Endothelial cell of umbilical vein (primary cell): ENCODE results near the gene GIPC3. TPM values are rescaled to one million over a fixed set of nuclear protein-coding genes. Genes with fewer than 3 reads are reported as not detected.

ENCODE experiments used
- BruUV-seq: library from RNA; stranded (reverse); fragments of 400-500 nt; replicated peaks from 2 replicates; lab custom pipeline; 2021; lab: Mats Ljungman, UMichigan
- CTCF ChIA-PET: fragments of 300-600, 350-600 bp; sonication (Branson Sonifier 250); formaldehyde crosslinking; loops from one replicate; lab custom pipeline; 2021; ENCODE audit warnings: antibody characterized with exemption, inconsistent platforms; lab: Charles Lee
- POLR2A ChIA-PET: fragments of 300-600, 350-600 bp; sonication (Branson Sonifier 250); formaldehyde crosslinking; loops from one replicate; lab custom pipeline; 2021; ENCODE audit warnings: antibody characterized with exemption, inconsistent platforms; lab: Charles Lee
- DNase-seq: peaks from one replicate; pipeline ENCODE4 v3.0.0-alpha.2; 2011; ENCODE audit warnings: low read depth, low spot score
- FAIRE-seq: peaks from 2 replicates; lab custom pipeline; 2011; peaks lifted over from hg19 to GRCh38; lab: Jason Lieb, UNC
- H2AFZ ChIP-seq: 2 replicates; pipeline ENCODE4 v1.6.0; 2012; ENCODE audit warnings: low read depth, low read length, control low read depth, inconsistent platforms
- H3K27ac ChIP-seq: 2 replicates; pipeline ENCODE4 v1.5.1; 2011; ENCODE audit warnings: low read depth, mild to moderate bottlenecking, control low read depth, low read length, moderate library complexity; ENCODE audit not compliant: insufficient read depth
- H3K27me3 ChIP-seq, 2 experiments: 2 replicates each; pipeline versions ENCODE4 v1.6.0 to v1.6.1; 2011; ENCODE audit warnings: low read length in 2 of 2, mixed read lengths in 1 of 2; ENCODE audit not compliant: control insufficient read depth in 2 of 2, insufficient read depth in 2 of 2
- H3K36me3 ChIP-seq, 2 experiments: 2 replicates in 1 of 2; 3 replicates in 1 of 2; pipeline ENCODE4 v1.5.1; 2011; ENCODE audit warnings: low read length in 2 of 2, mild to moderate bottlenecking in 1 of 2, moderate library complexity in 1 of 2; ENCODE audit not compliant: control insufficient read depth in 2 of 2, insufficient read depth in 2 of 2; ENCODE audit errors: extremely low read depth in 1 of 2
- H3K4me1 ChIP-seq: 3 replicates; pipeline ENCODE4 v1.5.1; 2011; ENCODE audit warnings: mild to moderate bottlenecking, low read length; ENCODE audit not compliant: control insufficient read depth, insufficient read depth; ENCODE audit errors: extremely low read depth
- H3K4me2 ChIP-seq: 2 replicates; pipeline ENCODE4 v1.6.1; 2011; ENCODE audit warnings: low read length, control low read depth, mixed read lengths; ENCODE audit not compliant: insufficient read depth
- H3K4me3 ChIP-seq, 3 experiments: fragments of 200-600 bp in 1 of 3; sonication (generic), shearing (Covaris generic) in 1 of 3; replicated peaks in 1 of 3; 2 replicates each; pipeline ENCODE4 v1.5.1; 2011 to 2016; ENCODE audit warnings: control low read depth in 3 of 3, low read length in 3 of 3, mild to moderate bottlenecking in 2 of 3, inconsistent platforms in 1 of 3, low read depth in 1 of 3, moderate library complexity in 1 of 3; ENCODE audit not compliant: insufficient read depth in 1 of 3
- H3K79me2 ChIP-seq: 2 replicates; pipeline ENCODE4 v1.6.0; 2012; ENCODE audit warnings: low read length, inconsistent platforms; ENCODE audit not compliant: control insufficient read depth, insufficient read depth
- H3K9ac ChIP-seq: replicated peaks from 2 replicates; pipeline ENCODE3; 2011; ENCODE audit warnings: low read length, control low read depth; ENCODE audit not compliant: insufficient read depth; ENCODE audit errors: extremely low read depth
- H3K9me1 ChIP-seq: replicated peaks from 3 replicates; pipeline ENCODE4 v1.6.0; 2011; ENCODE audit warnings: mild to moderate bottlenecking, low read length; ENCODE audit not compliant: control insufficient read depth, insufficient read depth; ENCODE audit errors: extremely low read depth
- H3K9me3 ChIP-seq: replicated peaks from 2 replicates; pipeline ENCODE4 v1.5.1; 2012; ENCODE audit warnings: low read length, inconsistent platforms; ENCODE audit not compliant: control insufficient read depth, insufficient read depth
- H4K20me1 ChIP-seq: replicated peaks from 2 replicates; pipeline ENCODE3; 2011; ENCODE audit warnings: mild to moderate bottlenecking, low read length; ENCODE audit not compliant: control insufficient read depth, insufficient read depth; ENCODE audit errors: extremely low read depth
- CTCF ChIP-seq, 2 donors: IDR thresholded peaks; 1 replicate in 1 of 2; 2 replicates in 1 of 2; pipeline ENCODE4 v1.5.1; 2011; ENCODE audit warnings: low read length in 2 of 2, mild to moderate bottlenecking in 2 of 2, moderate library complexity in 2 of 2, control low read depth in 1 of 2, inconsistent platforms in 1 of 2, low read depth in 1 of 2; ENCODE audit not compliant: insufficient read depth in 1 of 2; ENCODE audit errors: extremely low read depth in 1 of 2
- FOS ChIP-seq: IDR thresholded peaks from 2 replicates; pipeline ENCODE4 v1.6.1; 2011; ENCODE audit warnings: mild to moderate bottlenecking, low read length, moderate library complexity, borderline replicate concordance; ENCODE audit not compliant: insufficient read depth
- POLR2A ChIP-seq: IDR thresholded peaks from 2 replicates; pipeline ENCODE4 v1.6.1; 2012; ENCODE audit warnings: low read depth, mild to moderate bottlenecking, control low read depth, low read length
- POLR2AphosphoS5 ChIP-seq: IDR thresholded peaks from 2 replicates; pipeline ENCODE4 v1.6.1; 2012; ENCODE audit warnings: low read depth, mild to moderate bottlenecking, control low read depth, low read length, moderate library complexity; ENCODE audit not compliant: insufficient read depth
- dilution Hi-C: fragments of 300-500 bp; cut with MboI; formaldehyde crosslinking; loops from one replicate; pipeline ENCODE4 v1.15.0; 2019; ENCODE audit warnings: low sequenced_read_pairs; ENCODE audit not compliant: extremely low pct_ligation_motif_present
- intact Hi-C: fragments of 100-400 bp; cut with micrococcal nuclease; formaldehyde crosslinking; loops from one replicate; pipeline ENCODE4 v1.10.0; 2022
- polyA plus RNA-seq, 4 experiments: library from polyadenylated mRNA; depleted of rRNA in 3 of 4; stranded (reverse) in 3 of 4; unstranded in 1 of 4; fragments of >200 nt; gene quantifications; 2 replicates each; pipeline versions ENCODE4 v1.2.1 to v1.2.3, GENCODE V29; 2011 to 2012; ENCODE audit warnings: missing spikeins in 1 of 4
- total RNA-seq: library from RNA; stranded (reverse); gene quantifications from 2 replicates; pipeline ENCODE4 v1.2.3, GENCODE V29; 2021
- TF ChIP-seq, protein P1 (sequence below): IDR thresholded peaks from 2 replicates; pipeline ENCODE4 v1.6.1; 2011; ENCODE audit not compliant: insufficient read depth, insufficient read length

The GIPC3 gene
- total and polyA plus RNA-seq, 2 donors (not counting 3 experiments of a cell fraction or from before 2014, with no cell fraction given) = 2.2 to 6.6 TPM

DNA sequence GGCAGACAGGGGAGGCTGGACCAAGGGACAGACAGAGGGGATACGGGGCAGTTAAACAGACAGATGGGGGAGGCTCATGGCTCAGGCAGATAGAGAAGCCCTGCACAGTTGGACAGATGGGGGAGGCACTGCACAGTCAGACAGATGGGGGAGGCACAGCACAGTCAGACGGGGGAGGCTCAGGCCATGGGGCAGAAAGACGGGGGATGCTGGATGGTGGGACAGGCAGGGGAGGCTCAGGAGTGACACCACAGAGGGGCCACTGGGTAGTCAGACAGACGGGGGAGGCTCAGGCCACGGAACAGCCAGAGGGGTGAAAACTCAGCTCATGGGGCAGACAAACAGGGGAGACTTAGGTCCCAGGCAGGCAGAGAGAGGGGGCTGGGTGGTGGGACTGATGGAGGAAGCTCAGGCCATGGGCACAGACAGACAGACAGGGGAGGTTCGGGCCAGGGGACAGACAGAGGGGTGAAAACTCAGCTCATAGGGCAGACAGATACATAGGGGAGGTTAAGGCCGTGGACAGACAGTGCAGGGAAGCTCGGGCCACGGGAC, 28.8 kb upstream of the GIPC3 start:
- no peaks in the 10 kb centered on the region for H4K20me1 ChIP-seq
- H3K9me3 ChIP-seq = no peaks in the 10 kb centered on the region
- dilution Hi-C loops = no loop called here
- ChIA-PET POLR2A (interaction anchor here (1.5 kb wide), 1 partner anchor 17 kb away, joined by 6 read pairs; no protein-coding TSS in a partner anchor), CTCF (interaction anchor here (0.5 to 6.4 kb wide), 7 partner anchors 8 to 51 kb away, joined by 3 to 34 read pairs (median 7); partner anchors contain the start of gene GIPC3)
- H3K79me2 ChIP-seq = peaks cover 40% of the 10 kb centered on the region
- no TSS peak for BruUV-seq
- H3K36me3 ChIP-seq = no peaks in the 10 kb centered on the region
- peak overlapping the region; percentile 69 for H3K4me2 ChIP-seq
- H3K27me3 ChIP-seq = no peaks in the 10 kb centered on the region
- intact Hi-C loops = no loop called here
- H2AFZ ChIP-seq = no peak overlapping the region
- DNase-seq (no peak), FAIRE-seq (no peak)
- peak overlapping the region; percentile 49 to 63 (median 58) for H3K4me3 ChIP-seq
- peak overlapping the region; percentile 21 for H3K27ac ChIP-seq
- peak overlapping the region; percentile 39 for H3K9ac ChIP-seq
- no peaks in the 10 kb centered on the region for H3K9me1 ChIP-seq
- TF ChIP-seq POLR2A = no peak
- TF ChIP-seq, protein P1, sequence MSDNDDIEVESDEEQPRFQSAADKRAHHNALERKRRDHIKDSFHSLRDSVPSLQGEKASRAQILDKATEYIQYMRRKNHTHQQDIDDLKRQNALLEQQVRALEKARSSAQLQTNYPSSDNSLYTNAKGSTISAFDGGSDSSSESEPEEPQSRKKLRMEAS = no peak
- H3K4me1 ChIP-seq = peaks cover 25% of the 10 kb centered on the region

DNA sequence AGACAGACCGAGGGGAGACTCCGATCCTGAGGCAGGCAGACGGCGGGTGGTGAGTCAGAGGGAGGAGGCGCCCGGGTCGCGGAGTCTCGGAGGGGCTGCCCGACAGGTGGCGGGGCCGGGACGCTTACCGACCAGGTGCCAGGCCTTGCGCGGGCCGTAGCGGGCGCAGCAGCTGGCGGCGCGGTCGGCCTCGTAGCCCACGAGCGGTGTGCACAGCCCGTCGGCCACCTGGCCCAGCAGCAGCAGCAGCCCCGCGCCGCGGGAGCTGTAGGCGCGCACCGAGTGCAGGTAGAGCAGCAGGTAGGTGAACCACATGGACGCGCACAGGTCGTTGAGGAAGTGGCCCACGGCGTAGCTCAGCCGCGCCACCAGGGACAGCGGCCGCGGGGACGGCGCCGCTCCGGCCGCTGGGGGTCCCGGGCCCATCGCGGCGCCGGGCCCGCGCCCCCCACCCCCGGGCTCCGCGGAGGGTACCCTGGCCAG, 28.3 kb upstream of the GIPC3 start:
- TF ChIP-seq CTCF (IDR thresholded peaks at IDR 0.05; ENCODE audit: extremely low read depth in 1 of 2, insufficient read depth in 1 of 2, low read depth in 1 of 2, low read length in 2 of 2) (peak in 1 of 2 donors; percentile 0), POLR2A (no peak), POLR2AphosphoS5 (no peak), FOS (peak; percentile 19)
- FAIRE-seq = peak; percentile 35
- Histone ChIP-seq H3K4me2 (peak overlapping the region; percentile 69), H3K4me1 (peaks cover 25% of the 10 kb centered on the region), H3K9me1 (no peaks in the 10 kb centered on the region), H3K4me3 (peak overlapping the region; percentile 49 to 63 (median 58)), H3K9ac (peak overlapping the region; percentile 52), H2AFZ (peak overlapping the region; percentile 30), H3K27me3 (no peaks in the 10 kb centered on the region), H3K9me3 (no peaks in the 10 kb centered on the region), H3K79me2 (peaks cover 38% of the 10 kb centered on the region), H3K36me3 (no peaks in the 10 kb centered on the region), H3K27ac (peak overlapping the region; percentile 21), H4K20me1 (no peaks in the 10 kb centered on the region)
- intact Hi-C loops = loop anchor here (1.0 kb wide), 1 partner anchor 15 kb away; the partner anchor contains the start of gene HMG20B
- no TSS peak for BruUV-seq
- dilution Hi-C loops = no loop called here
- ChIA-PET POLR2A (interaction anchor here (1.5 kb wide), 1 partner anchor 17 kb away, joined by 6 read pairs; no protein-coding TSS in a partner anchor), CTCF (interaction anchor here (0.5 to 6.4 kb wide), 6 partner anchors 11 to 51 kb away, joined by 3 to 34 read pairs (median 8); partner anchors contain the start of gene GIPC3)
- DNase-seq = peak; percentile 40
